22Rv1 (cell line): ENCODE results near the gene EMC9.

Experiments
- ZFX ChIP-seq: fragments of 450-650 bp; IDR thresholded peaks from 2 replicates; pipeline ENCODE4 v1.6.1; 2017; ENCODE audit warnings: antibody characterized with exemption, borderline replicate concordance
- TF ChIP-seq, protein P1 (sequence below): fragments of 450-650 bp; IDR thresholded peaks from 2 replicates; pipeline ENCODE4 v1.5.1; 2017; ENCODE audit warnings: mild to moderate bottlenecking

DNA sequence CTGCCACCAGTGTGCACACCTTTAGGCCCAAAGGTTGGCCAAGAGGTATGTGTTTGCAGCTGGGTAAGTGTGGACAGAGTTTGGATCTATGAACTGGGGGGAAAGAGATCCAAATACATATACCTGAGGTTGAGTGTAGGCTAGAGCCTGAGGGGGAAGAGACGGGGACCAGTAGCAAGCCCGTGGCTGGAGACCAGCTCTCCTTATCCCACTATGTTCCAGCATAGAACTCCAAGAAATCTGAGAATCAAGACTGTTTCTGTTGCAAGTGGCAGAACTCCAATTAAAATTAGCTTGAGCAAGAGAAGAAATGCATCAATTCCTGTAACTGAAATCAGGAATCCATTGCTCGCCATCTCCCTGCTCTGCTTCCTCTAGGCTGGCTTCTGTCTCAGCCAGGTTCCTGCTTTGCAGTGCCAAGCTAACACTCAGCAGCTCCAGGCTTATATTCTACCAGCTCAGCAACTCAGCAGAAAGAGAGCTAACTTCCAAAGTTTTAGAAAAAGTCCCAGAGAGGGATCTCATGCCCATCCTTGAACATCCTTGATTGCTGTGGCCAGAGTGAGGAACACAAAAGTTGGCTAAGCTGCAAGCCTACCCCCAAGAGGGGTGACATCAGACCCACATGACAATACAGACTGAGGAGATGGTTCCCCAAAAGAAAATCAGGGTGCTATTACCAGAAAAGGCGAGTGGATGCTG lies 48.7 kb downstream of the EMC9 start:
- TF ChIP-seq, protein P1, sequence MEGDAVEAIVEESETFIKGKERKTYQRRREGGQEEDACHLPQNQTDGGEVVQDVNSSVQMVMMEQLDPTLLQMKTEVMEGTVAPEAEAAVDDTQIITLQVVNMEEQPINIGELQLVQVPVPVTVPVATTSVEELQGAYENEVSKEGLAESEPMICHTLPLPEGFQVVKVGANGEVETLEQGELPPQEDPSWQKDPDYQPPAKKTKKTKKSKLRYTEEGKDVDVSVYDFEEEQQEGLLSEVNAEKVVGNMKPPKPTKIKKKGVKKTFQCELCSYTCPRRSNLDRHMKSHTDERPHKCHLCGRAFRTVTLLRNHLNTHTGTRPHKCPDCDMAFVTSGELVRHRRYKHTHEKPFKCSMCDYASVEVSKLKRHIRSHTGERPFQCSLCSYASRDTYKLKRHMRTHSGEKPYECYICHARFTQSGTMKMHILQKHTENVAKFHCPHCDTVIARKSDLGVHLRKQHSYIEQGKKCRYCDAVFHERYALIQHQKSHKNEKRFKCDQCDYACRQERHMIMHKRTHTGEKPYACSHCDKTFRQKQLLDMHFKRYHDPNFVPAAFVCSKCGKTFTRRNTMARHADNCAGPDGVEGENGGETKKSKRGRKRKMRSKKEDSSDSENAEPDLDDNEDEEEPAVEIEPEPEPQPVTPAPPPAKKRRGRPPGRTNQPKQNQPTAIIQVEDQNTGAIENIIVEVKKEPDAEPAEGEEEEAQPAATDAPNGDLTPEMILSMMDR = no peak
- no peak for TF ChIP-seq ZFX
